H9 (cell line): ENCODE measurements around the gene SRSF2. TPM values are rescaled to one million over a fixed set of nuclear protein-coding genes. Genes with fewer than 3 reads are reported as not detected.

Experiments used
- DNase-seq: peaks from one replicate; pipeline ENCODE4 v3.0.0-alpha.2; 2017
- H2AFZ ChIP-seq: one replicate; pipeline ENCODE4 v1.6.1; 2013; ENCODE audit warnings: mild to moderate bottlenecking, low read length, control low read depth, moderate library complexity
- H2AK5ac ChIP-seq: 2 replicates; pipeline ENCODE4 v1.6.1; 2013; ENCODE audit warnings: low read length, control low read depth, mixed read lengths; ENCODE audit not compliant: insufficient read length
- H2BK120ac ChIP-seq: one replicate; pipeline ENCODE4 v1.6.1; 2013; ENCODE audit warnings: low read depth, mild to moderate bottlenecking, low read length, control low read depth, inconsistent platforms; ENCODE audit not compliant: poor library complexity, severe bottlenecking
- H2BK12ac ChIP-seq: 2 replicates; pipeline ENCODE4 v1.6.1; 2013; ENCODE audit warnings: low read length, control low read depth, mixed read lengths, low read depth; ENCODE audit not compliant: insufficient read length
- H2BK15ac ChIP-seq: 2 replicates; pipeline ENCODE4 v1.6.1; 2013; ENCODE audit warnings: low read depth, low read length, control low read depth
- H2BK20ac ChIP-seq: one replicate; pipeline ENCODE4 v1.6.1; 2013; ENCODE audit warnings: low read depth, mild to moderate bottlenecking, low read length, control low read depth, inconsistent platforms; ENCODE audit not compliant: poor library complexity, severe bottlenecking
- H2BK5ac ChIP-seq: 2 replicates; pipeline ENCODE4 v1.6.1; 2013; ENCODE audit warnings: low read length, control low read depth, mixed read lengths; ENCODE audit not compliant: insufficient read length
- H3K14ac ChIP-seq: 2 replicates; pipeline ENCODE4 v1.6.1; 2013; ENCODE audit warnings: low read length, control low read depth; ENCODE audit not compliant: insufficient read depth
- H3K18ac ChIP-seq: 2 replicates; pipeline ENCODE4 v1.6.1; 2013; ENCODE audit warnings: low read depth, mild to moderate bottlenecking, mixed read lengths, low read length, control low read depth; ENCODE audit not compliant: insufficient read length
- H3K23ac ChIP-seq: 2 replicates; pipeline ENCODE4 v1.6.1; 2013; ENCODE audit warnings: low read length, control low read depth, mixed read lengths, low read depth; ENCODE audit not compliant: insufficient read length
- H3K23me2 ChIP-seq: 2 replicates; pipeline ENCODE4 v1.6.1; 2013; ENCODE audit warnings: low read depth, mild to moderate bottlenecking, mixed read lengths, low read length, control low read depth; ENCODE audit not compliant: insufficient read length, poor library complexity, severe bottlenecking
- H3K27ac ChIP-seq: 2 replicates; pipeline ENCODE4 v1.5.1; 2013; ENCODE audit warnings: low read length, control low read depth, mixed read lengths, low read depth; ENCODE audit not compliant: insufficient read length
- H3K27me3 ChIP-seq: 2 replicates; pipeline ENCODE4 v1.6.1; 2013; ENCODE audit warnings: low read length, control low read depth, inconsistent platforms; ENCODE audit not compliant: insufficient read depth
- H3K4ac ChIP-seq: 2 replicates; pipeline ENCODE4 v1.6.1; 2013; ENCODE audit warnings: low read depth, mild to moderate bottlenecking, control low read depth, inconsistent platforms, low read length, moderate library complexity
- H3K4me1 ChIP-seq: 2 replicates; pipeline ENCODE4 v1.6.1; 2013; ENCODE audit warnings: low read length, control low read depth, inconsistent platforms; ENCODE audit not compliant: insufficient read depth
- H3K4me2 ChIP-seq: 2 replicates; pipeline ENCODE4 v1.6.1; 2013; ENCODE audit warnings: low read length, control low read depth, mixed read lengths; ENCODE audit not compliant: insufficient read length, insufficient read depth
- H3K56ac ChIP-seq: 2 replicates; pipeline ENCODE4 v1.6.1; 2013; ENCODE audit warnings: low read depth, mild to moderate bottlenecking, mixed read lengths, low read length, control low read depth; ENCODE audit not compliant: insufficient read length
- H3K79me1 ChIP-seq: 2 replicates; pipeline ENCODE4 v1.6.1; 2013; ENCODE audit warnings: low read depth, mild to moderate bottlenecking, moderate library complexity, low read length, control low read depth, inconsistent platforms; ENCODE audit not compliant: insufficient read depth, poor library complexity, severe bottlenecking
- H3K79me2 ChIP-seq: 2 replicates; pipeline ENCODE4 v1.6.1; 2013; ENCODE audit warnings: low read length, control low read depth, inconsistent platforms; ENCODE audit not compliant: insufficient read depth
- H3K9ac ChIP-seq: 2 replicates; pipeline ENCODE4 v1.6.1; 2013; ENCODE audit warnings: low read length, control low read depth, mixed read lengths; ENCODE audit not compliant: insufficient read length; ENCODE audit errors: extremely low read depth
- H3K9me3 ChIP-seq: one replicate; pipeline ENCODE4 v1.6.1; 2013; ENCODE audit warnings: low read depth, low read length, inconsistent platforms; ENCODE audit not compliant: control insufficient read depth
- H3T11ph ChIP-seq: one replicate; pipeline ENCODE4 v1.6.1; 2013; ENCODE audit warnings: mild to moderate bottlenecking, low read length, control low read depth, inconsistent platforms
- H4K20me1 ChIP-seq: one replicate; pipeline ENCODE4 v1.6.1; 2013; ENCODE audit not compliant: control insufficient read depth, insufficient read length, insufficient read depth
- H4K5ac ChIP-seq: 2 replicates; pipeline ENCODE4 v1.6.1; 2013; ENCODE audit warnings: low read depth, mild to moderate bottlenecking, mixed read lengths, low read length, control low read depth; ENCODE audit not compliant: insufficient read length
- H4K8ac ChIP-seq: replicated peaks from 2 replicates; pipeline ENCODE4 v1.6.1; 2013; ENCODE audit warnings: low read length, control low read depth, mixed read lengths, low read depth; ENCODE audit not compliant: insufficient read length
- H4K91ac ChIP-seq: 2 replicates; pipeline ENCODE4 v1.6.1; 2013; ENCODE audit warnings: low read depth, mild to moderate bottlenecking, moderate library complexity, mixed read lengths, low read length, control low read depth; ENCODE audit not compliant: insufficient read length
- H3K27ac Mint-ChIP-seq, 3 experiments: 2 replicates in 2 of 3; 3 replicates in 1 of 3; pipeline ENCODE4 v1.8.0; 2020 to 2021; ENCODE audit warnings: mixed read lengths in 3 of 3, mild to moderate bottlenecking in 1 of 3, moderate library complexity in 1 of 3
- H3K27me3 Mint-ChIP-seq: 2 replicates; pipeline ENCODE4 v1.8.0; 2021; ENCODE audit warnings: low read depth, mild to moderate bottlenecking, moderate library complexity, mixed read lengths
- H3K36me3 Mint-ChIP-seq, 3 experiments: 2 replicates in 2 of 3; 3 replicates in 1 of 3; pipeline ENCODE4 v1.8.0; 2020 to 2021; ENCODE audit warnings: low read depth in 3 of 3, mixed read lengths in 3 of 3; ENCODE audit not compliant: insufficient read depth in 1 of 3
- H3K4me1 Mint-ChIP-seq, 2 experiments: 2 replicates each; pipeline ENCODE4 v1.8.0; 2020; ENCODE audit warnings: mixed read lengths in 2 of 2
- H3K4me3 Mint-ChIP-seq, 2 experiments: 2 replicates in 1 of 2; 3 replicates in 1 of 2; pipeline ENCODE4 v1.8.0; 2020 to 2021; ENCODE audit warnings: mild to moderate bottlenecking in 2 of 2, mixed read lengths in 2 of 2, moderate library complexity in 1 of 2
- H3K9me3 Mint-ChIP-seq, 2 experiments: 2 replicates in 1 of 2; 3 replicates in 1 of 2; pipeline ENCODE4 v1.8.0; 2020; ENCODE audit warnings: mild to moderate bottlenecking in 2 of 2, mixed read lengths in 2 of 2, moderate library complexity in 1 of 2
- WGBS: extraction: QIAGEN DNeasy Blood & Tissue Kit; methylation state at CpG from one replicate; pipeline ENCODE4 v1.1.7; 2013; ENCODE audit warnings: missing lambda C conversion rate, low lambda C conversion rate, mixed read lengths; ENCODE audit not compliant: insufficient read length; ENCODE audit errors: extremely low coverage; 5-methylcytosine and 5-hydroxymethylcytosine counted together
- total RNA-seq: library from RNA; stranded (reverse); gene quantifications from 2 replicates; pipeline ENCODE4 v1.2.1, GENCODE V29; 2021
- TF ChIP-seq, protein P1 (sequence below): fragments of 200-600 bp; sonication (generic); conservative IDR thresholded peaks from 3 replicates; pipeline ENCODE4 v1.8.0; 2021; ENCODE audit warnings: antibody characterized with exemption, mild to moderate bottlenecking

Gene SRSF2
- total RNA-seq, 1 experiment from 2014 or later: 578 TPM

DNA sequence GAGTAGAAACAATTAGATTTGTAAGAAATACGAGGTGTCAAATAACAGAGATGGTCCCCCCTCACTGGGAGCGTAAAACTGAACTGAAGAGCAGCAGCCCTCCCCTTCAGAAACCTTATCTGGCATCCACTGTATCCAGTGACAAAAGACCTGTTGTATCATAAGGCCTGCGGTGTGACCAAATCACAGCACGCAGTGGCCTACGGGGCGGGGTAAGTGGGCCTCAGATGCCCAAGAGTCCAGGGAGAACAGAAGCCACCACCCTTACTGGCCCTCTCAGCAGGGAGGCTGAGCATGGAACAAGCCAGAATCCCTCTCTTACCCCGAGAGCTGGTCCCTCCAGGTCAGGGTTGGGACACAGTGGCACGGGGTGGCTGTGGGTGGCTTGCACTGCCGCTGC lies 16.2 kb downstream of the SRSF2 start:
- WGBS: no CpG with 5 or more reads among the region's 9 CpGs
- Mint-ChIP-seq H3K4me3 (no peak overlapping the region), H3K36me3 (peaks cover 32 to 85% (median 83%) of the 10 kb centered on the region in 3 experiments; a peak in 6 of 7 replicates), H3K27ac (no peak overlapping the region), H3K27me3 (no peaks in the 10 kb centered on the region), H3K9me3 (no peaks in the 10 kb centered on the region), H3K4me1 (peaks cover 8% of the 10 kb centered on the region in 2 experiments)
- Histone ChIP-seq H2BK15ac (no peak overlapping the region), H2BK120ac (no peak overlapping the region), H4K8ac (no peak overlapping the region), H3K4ac (no peak overlapping the region), H3K79me2 (0 out of 2 replicates have a peak, but pooled peaks cover 3% of the 10 kb centered on the region), H4K91ac (no peak overlapping the region), H3K4me2 (no peak overlapping the region), H4K5ac (no peak overlapping the region), H3K9me3 (no peaks in the 10 kb centered on the region), H2BK5ac (no peak overlapping the region), H3K23me2 (peaks cover 6% of the 10 kb centered on the region), H2BK12ac (no peak overlapping the region), H3K27me3 (no peaks in the 10 kb centered on the region), H3K56ac (no peak overlapping the region), H4K20me1 (no peaks in the 10 kb centered on the region), H2BK20ac (no peak overlapping the region), H3K9ac (no peak overlapping the region), H3K79me1 (no peaks in the 10 kb centered on the region), H2AFZ (no peak overlapping the region), H3K27ac (no peak overlapping the region), H3K18ac (no peak overlapping the region), H3K4me1 (no peaks in the 10 kb centered on the region), H3K14ac (no peak overlapping the region), H3T11ph (no peak overlapping the region), H2AK5ac (no peak overlapping the region), H3K23ac (no peak overlapping the region)
- no peak for DNase-seq
- TF ChIP-seq, protein P1, sequence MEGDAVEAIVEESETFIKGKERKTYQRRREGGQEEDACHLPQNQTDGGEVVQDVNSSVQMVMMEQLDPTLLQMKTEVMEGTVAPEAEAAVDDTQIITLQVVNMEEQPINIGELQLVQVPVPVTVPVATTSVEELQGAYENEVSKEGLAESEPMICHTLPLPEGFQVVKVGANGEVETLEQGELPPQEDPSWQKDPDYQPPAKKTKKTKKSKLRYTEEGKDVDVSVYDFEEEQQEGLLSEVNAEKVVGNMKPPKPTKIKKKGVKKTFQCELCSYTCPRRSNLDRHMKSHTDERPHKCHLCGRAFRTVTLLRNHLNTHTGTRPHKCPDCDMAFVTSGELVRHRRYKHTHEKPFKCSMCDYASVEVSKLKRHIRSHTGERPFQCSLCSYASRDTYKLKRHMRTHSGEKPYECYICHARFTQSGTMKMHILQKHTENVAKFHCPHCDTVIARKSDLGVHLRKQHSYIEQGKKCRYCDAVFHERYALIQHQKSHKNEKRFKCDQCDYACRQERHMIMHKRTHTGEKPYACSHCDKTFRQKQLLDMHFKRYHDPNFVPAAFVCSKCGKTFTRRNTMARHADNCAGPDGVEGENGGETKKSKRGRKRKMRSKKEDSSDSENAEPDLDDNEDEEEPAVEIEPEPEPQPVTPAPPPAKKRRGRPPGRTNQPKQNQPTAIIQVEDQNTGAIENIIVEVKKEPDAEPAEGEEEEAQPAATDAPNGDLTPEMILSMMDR: no peak
